CD4-positive, alpha-beta T cell treated with Interleukin-4 for 4 hours (primary cell): ENCODE data around the gene ICAM3.

Experiments used
- DNase-seq: peaks from one replicate; pipeline ENCODE4 v3.0.0-alpha.2; 2020

ICAM3 gene

DNA sequence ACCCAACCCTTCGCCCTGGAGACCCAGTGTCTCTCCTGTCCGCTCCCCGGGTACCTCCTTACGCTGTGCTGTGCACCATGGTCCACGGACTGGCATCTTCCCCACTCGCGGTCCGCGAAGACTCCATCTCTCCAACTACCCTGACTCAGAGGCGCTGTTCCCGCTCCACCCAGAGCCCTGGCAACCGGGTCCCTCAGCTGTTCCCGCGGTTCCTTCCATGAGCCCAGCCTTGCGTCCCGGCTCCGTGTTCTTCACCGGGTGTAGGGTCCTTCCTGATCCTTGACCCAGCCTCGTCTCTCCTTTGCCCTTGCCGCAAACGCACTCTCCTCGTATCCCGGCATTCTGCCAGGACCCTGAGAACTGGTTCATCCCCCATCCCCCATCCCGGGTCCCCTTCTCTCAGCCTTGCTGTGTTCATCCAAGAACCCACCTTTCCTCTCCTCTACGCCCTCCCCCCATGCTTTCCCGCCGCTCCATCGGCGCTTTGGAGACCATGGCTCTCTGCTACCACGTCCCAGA, 49.0 kb downstream of the ICAM3 start:
- no peak for DNase-seq

DNA sequence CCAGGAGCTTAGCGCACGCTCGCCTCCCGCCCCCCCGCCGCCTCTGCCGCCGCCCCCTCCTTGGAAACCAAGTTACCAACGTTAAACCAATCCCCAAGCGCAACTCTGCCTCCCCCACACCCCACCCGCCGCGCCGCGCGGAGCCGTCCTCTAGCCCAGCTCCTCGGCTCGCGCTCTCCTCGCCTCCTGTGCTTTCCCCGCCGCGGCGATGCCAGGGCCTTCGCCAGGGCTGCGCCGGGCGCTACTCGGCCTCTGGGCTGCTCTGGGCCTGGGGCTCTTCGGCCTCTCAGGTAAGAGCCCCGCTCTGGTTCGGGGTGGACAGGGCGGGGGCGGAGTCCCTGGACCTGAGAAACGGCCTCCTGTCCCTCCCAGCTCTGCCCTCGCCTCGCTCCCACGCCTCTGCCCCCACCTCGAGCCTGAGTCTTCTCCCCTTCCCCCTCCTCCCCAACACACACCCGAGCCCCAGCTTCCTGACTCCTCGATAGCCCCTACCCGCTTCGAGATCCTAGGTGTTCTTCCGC, 49.5 kb downstream of the ICAM3 start, which contains the start of gene ICAM5:
Gene ICAM5, plus strand, starts transcription at position 117 of the 521 bp plus-strand sequence. Its CDS starts 92 bp downstream, at position 209.
- no peak for DNase-seq

DNA sequence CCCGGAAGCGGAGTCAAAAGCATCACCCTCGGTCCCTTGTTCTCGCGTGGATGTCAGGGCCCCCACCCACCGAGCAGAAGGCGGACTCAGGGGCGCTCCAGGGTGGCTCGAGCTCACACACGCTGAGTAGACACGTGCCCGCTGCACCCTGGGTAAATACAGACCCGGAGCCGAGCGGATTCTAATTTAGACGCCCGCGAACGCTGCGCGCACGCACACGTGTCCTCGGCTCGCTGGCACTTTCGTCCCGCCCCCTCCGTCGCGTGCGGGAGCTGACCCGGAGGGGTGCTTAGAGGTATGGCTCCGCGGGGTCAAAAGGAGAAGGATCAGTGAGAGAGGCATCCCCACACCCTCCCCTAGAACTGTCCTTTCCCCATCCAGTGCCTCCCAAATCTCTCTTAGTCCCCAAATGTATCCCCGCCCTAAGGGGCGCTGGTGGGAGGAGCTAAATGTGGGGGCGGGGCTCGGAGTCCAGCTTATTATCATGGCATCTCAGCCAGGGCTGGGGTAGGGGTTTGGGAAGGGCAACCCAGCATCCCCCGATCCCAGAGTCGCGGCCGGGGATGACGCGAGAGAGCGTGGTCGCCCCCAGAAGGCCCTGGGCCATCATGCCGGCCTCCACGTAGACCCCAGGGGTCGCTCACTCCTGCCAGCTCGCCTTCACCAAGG, 50.1 kb downstream of the ICAM3 start:
- DNase-seq: peak; percentile 43

DNA sequence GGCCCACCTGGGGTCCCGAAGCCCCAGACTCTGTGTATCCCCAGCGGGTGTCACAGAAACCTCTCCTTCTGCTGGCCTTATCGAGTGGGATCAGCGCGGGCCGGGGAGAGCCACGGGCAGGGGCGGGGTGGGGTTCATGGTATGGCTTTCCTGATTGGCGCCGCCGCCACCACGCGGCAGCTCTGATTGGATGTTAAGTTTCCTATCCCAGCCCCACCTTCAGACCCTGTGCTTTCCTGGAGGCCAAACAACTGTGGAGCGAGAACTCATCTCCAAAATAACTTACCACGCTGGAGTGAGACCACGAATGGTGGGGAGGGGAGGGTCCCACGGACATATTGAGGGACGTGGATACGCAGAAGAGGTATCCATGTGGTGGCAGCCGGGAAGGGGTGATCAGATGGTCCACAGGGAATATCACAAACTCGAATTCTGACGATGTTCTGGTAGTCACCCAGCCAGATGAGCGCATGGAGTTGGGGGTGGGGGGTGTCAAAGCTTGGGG, 50.7 kb downstream of the ICAM3 start:
- DNase-seq: no peak

DNA sequence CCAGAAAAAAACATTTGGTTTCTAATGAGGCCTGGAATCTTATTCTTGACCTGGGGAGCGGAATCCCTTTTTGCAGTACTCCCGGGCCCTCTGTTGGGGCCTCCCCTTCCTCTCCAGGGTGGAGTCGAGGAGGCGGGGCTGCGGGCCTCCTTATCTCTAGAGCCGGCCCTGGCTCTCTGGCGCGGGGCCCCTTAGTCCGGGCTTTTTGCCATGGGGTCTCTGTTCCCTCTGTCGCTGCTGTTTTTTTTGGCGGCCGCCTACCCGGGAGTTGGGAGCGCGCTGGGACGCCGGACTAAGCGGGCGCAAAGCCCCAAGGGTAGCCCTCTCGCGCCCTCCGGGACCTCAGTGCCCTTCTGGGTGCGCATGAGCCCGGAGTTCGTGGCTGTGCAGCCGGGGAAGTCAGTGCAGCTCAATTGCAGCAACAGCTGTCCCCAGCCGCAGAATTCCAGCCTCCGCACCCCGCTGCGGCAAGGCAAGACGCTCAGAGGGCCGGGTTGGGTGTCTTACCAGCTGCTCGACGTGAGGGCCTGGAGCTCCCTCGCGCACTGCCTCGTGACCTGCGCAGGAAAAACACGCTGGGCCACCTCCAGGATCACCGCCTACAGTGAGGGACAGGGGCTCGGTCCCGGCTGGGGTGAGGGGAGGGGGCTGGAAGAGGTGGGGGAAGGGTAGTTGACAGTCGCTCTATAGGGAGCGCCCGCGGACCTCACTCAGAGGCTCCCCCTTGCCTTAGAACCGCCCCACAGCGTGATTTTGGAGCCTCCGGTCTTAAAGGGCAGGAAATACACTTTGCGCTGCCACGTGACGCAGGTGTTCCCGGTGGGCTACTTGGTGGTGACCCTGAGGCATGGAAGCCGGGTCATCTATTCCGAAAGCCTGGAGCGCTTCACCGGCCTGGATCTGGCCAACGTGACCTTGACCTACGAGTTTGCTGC, 52.4 kb downstream of the ICAM3 start, which contains the start of gene ICAM4:
Gene ICAM4, plus strand, starts transcription at position 153 of the 935 bp plus-strand sequence. Its CDS starts 58 bp downstream, at position 211.
- no peak for DNase-seq

DNA sequence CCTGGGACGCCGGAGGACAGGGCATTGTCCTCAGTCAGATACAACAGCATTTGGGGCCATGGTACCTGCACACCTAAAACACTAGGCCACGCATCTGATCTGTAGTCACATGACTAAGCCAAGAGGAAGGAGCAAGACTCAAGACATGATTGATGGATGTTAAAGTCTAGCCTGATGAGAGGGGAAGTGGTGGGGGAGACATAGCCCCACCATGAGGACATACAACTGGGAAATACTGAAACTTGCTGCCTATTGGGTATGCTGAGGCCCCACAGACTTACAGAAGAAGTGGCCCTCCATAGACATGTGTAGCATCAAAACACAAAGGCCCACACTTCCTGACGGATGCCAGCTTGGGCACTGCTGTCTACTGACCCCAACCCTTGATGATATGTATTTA, 54.0 kb downstream of the ICAM3 start:
- no peak for DNase-seq

DNA sequence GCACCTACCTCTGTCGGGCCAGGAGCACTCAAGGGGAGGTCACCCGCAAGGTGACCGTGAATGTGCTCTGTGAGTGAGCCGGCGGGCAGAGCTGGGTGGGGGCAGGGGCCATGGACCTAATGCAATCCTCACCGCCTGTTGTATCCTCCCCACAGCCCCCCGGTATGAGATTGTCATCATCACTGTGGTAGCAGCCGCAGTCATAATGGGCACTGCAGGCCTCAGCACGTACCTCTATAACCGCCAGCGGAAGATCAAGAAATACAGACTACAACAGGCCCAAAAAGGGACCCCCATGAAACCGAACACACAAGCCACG, 54.5 kb downstream of the ICAM3 start:
- DNase-seq: no peak

DNA sequence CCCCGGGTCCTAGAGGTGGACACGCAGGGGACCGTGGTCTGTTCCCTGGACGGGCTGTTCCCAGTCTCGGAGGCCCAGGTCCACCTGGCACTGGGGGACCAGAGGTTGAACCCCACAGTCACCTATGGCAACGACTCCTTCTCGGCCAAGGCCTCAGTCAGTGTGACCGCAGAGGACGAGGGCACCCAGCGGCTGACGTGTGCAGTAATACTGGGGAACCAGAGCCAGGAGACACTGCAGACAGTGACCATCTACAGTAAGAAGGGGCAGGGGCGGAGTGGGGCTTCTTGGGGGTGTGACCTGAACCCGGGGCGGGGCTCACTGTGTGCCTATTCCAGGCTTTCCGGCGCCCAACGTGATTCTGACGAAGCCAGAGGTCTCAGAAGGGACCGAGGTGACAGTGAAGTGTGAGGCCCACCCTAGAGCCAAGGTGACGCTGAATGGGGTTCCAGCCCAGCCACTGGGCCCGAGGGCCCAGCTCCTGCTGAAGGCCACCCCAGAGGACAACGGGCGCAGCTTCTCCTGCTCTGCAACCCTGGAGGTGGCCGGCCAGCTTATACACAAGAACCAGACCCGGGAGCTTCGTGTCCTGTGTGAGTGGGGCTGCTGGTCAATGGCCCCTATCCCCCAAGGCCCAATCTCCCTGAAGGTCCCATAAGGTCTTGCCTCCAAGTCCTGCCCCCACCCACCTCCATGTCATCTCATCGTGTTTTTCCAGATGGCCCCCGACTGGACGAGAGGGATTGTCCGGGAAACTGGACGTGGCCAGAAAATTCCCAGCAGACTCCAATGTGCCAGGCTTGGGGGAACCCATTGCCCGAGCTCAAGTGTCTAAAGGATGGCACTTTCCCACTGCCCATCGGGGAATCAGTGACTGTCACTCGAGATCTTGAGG, 55.1 kb downstream of the ICAM3 start:
- no peak for DNase-seq
